GM18526 (cell line): ENCODE data around the gene ACAD11.

Experiments
- POLR2A ChIP-seq: IDR thresholded peaks from 3 replicates; pipeline ENCODE4 v1.6.1; 2011; ENCODE audit not compliant: insufficient read length; ENCODE audit errors: extremely low read depth

Gene ACAD11

DNA sequence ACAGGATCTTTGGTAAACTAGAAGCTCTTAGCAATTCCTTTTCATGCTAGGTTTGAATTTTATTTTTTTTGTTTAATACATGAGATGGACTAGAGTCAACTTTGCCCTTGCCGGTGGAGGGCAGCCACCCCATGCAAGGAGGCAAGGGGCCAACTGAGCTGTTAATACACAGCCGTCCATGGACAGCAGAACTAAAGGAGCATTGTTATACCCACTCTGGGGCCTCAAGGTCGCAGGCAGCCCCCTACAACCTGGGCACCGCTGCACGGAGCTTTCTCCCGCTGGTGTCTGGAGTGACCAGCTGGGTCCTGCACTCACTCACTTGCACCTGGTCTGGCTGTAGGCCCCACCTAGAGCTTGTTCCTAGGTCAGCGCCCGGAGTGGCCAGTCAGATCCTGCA is 110.4 kb downstream of the ACAD11 start:
- TF ChIP-seq POLR2A, result no peak

DNA sequence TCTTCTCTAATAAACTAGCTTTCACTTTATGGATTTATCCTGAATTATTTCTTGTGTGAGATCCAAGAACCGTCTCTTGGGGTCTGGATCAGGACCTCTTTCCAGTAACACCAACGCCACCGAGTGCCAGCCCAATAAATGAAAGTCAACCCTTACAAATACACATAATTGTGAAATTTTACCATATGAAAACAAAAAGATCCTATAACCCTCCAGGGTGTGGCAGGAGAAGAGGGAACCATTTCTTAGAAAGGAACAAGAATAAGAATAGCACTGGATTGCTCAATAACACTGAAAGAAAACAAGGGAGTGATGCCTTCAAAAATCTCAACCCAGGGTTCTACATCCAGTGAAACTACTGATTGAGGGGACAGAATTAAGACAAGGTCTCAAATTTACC is 114.1 kb downstream of the ACAD11 start:
- no peak for TF ChIP-seq POLR2A

DNA sequence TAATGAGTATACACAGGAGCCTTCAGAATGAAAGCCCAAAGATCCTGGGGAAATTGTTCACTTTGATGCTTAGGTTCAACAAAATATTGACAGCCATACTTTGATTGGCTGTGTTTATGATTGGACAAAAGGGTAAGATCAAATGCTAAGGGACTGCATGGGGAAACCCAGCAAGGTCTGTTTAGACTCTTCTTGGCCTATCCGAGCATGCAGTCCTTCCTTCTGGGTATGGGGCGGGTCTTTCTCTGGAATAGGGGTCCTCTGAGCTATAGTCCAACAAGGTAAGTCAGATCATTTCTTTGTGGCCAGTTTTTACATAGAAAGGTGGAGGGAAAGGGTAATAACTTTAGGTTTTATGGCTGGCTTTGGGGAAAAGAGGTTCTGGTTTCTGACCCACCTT is 115.5 kb downstream of the ACAD11 start:
- TF ChIP-seq POLR2A, result no peak

DNA sequence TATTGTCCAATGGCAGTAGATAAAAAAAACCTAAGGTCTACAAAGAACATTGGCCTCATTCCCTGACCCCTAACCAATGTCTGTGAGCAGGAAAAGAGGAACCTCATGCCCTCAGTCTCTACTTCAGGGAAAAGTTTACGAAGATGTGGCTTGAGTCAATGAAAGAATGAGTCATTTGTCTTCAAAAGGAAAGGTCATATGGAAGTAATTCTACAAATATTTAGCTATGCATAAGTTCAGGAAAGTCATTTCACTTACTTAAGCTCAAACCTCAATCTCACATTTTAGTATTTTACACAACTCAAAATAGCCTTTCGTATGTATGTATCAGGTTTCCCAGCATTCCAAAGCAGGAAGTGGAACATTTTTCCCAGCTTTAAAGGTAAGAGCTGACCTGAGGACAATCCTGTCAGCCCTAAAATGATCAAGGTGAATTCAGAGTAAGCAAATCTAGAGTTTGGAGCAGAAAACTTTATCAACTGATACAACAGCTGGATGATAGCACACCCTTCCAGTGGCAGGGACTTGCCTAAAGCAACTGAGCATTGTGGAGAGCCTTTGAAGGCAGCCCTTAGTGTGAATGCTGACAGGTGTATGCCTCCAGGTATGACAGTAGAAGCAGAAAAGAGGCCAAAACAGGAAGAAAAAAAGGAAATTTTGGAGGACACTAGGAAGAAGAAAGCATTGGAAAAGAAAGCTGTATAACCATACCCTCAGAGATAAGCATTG is 116.4 kb downstream of the ACAD11 start:
- no peak for TF ChIP-seq POLR2A

DNA sequence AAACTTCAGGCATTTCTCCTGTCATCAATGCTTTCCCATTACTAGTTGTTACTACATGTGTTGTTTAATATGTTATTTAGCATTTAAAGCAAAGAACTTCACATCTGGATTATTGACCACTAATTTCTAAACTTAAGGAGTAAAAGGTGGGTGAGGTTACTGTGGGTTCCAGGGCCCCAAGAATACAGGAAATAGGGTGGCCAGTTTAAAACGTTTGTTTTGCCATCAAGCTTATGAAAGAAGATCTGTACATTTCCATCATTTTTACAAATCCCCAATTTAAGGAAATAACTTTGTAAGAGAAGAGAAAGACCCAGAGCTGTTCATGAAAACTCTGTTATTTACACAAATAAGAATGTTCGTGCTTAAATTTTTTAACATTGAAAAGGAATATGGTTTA is 117.0 kb downstream of the ACAD11 start:
- TF ChIP-seq POLR2A, result no peak

DNA sequence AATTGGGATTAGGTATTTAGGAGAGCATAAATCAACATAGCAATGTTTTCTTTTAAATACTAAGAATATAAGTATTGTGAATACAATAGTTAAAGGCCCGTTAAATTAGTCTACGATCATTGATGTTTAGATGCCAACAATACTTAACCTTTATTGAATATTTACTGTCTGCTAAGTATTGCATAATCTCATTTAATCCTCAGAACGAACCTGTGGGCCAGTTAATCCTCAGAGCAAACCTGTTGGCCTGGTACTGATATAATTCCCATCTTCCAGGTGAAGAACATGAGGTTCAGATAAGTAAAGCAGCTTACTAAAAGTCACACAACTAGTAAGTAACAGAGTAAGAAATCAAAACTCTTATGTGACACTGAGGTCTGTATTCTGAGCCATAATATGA is 119.9 kb downstream of the ACAD11 start:
- no peak for TF ChIP-seq POLR2A

DNA sequence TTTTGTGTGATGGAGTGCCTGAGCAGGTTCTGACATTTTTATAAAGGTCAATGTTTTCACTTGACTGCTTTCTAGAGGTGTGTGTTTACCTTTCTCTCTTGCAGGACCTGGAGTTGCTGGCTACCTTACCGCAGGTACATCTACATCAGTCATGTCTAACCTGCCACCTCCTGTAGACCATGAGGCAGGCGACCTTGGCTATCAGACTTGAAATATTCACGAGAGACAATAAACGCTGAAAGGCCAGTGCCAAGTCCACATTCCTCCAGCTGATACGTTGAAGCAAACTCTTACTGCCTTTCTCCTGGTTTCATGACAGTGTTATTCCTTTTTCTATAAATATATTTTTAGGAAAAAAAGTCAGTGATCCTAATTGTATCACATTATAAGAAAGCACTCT is 121.5 kb downstream of the ACAD11 start:
- TF ChIP-seq POLR2A, result no peak

DNA sequence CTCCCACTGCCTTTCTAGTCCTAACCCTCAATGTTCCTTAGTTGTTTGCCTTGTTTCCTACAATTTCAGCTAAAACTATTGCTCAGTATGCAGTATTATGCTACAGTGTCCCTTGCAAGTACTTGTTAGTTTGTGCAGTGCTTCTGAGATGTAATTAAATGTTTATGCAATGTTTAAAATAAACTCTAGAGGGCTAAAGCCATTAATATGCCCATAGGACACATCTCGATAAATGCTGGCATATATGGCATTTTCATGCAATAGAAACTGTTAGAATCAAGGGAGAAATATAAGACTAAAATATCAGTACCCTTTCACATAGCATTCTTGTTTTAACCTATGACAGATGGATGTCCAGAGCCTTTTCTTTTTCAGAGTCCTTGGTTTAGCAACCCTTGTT is 122.3 kb downstream of the ACAD11 start:
- no peak for TF ChIP-seq POLR2A

DNA sequence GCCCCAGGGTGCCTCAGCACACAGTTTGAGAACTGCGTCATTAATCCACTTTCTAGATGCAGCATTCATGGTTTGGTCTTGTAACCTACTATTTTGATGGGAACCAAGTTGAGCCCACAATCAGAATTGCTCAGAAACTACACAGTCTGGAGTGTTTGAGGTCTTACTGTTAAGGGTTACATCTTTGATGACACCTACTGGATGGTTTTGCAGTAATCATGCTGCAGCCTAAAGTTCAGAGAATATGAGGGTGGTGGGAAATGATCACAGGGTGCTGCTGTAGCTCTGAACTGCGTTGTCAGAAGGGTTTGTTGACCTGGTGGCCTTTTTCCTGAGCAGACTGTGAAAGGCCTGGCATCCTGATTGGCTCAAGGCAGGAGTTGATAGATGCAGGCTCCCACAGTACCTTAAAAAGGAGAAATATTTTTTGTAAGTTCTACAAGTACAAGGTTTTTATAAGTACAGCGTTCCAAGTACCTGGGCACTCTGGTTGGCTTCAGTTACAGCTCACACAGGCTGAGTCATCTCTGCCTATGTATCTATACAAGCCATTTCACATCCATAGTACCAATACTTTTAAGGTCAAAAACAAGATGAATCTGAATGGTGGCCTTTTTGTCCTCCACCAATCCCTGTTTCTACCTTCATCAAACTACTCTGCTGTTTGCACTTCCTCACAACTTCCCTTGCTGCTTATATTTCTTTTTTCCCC is 123.0 kb downstream of the ACAD11 start:
- no peak for TF ChIP-seq POLR2A

DNA sequence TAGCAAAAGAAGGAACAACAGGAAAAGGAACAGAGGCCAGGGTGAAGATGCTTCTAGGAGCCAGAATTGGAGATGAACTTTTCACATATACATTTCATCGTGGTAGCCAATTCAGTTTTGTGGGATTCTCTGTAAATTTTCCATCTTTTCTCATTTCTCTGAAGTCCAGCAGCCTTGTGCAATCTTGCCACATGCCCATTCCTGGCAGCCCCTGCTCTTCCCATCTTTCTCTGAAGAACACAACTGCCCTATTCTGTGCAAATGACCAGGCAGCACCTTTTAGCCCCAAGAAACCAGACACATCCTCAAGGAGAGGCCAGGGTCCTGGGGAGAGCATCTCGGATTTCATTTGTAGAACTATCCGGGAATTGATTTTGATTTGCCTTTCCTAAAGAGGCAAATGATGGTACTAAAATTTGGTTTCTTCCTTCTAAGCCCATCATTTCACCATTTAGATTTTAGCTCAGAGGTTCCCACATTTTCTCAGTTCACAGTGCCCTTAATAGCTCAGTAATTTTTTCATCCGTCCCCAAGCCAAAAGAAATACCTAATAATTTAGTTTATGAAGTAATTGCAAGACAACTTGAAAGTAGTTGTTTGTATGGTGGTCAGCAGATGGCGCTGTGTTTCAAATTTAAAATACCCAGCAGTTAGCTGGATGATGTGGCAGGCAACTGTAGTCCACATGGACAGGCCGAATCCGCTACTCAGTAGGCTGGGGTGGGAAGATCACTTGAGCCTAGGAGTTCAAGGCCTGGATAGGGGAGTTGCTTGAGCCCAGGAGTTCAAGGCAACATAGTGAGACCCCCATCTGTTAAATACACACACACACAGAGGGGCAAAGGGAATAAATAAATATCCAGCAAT is 123.8 kb downstream of the ACAD11 start:
- no peak for TF ChIP-seq POLR2A

DNA sequence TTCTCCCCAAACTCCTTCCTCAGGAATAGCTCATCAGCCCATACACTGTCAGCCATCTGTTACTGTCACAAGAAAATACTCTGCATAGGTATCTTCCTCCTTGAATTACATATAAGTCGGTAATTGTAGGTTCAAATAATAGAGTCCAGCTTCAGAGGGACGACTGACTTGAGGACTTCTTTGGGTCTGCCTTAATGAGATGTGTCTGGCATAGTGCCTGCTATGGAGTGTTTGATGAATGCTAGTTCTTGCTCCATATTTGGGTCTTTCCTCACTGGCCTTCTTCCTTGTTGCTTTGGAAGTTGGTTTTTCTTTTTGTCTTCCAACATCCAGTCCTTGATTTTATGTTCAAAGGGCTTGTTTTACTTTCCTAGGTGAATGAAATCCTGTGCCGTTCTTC is 129.0 kb downstream of the ACAD11 start:
- no peak for TF ChIP-seq POLR2A

DNA sequence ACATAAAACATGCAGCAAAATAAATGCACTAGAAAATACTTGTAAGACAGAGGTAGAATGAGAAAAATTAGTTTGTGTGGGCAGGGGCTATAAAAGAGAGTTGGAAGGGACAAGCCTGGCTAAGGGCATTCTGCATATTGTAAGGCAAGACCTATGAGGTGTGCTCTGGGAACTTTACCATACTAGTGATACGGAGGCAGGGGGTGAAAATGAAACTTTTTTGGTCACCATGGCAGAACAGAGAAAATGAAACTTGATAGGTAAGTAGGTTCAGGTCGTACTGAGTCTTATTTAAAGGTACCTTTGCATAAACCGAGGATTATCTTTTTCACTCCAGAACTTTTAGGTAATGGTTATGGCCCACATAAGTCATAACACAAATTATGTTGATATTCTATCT is 137.3 kb downstream of the ACAD11 start:
- no peak for TF ChIP-seq POLR2A

DNA sequence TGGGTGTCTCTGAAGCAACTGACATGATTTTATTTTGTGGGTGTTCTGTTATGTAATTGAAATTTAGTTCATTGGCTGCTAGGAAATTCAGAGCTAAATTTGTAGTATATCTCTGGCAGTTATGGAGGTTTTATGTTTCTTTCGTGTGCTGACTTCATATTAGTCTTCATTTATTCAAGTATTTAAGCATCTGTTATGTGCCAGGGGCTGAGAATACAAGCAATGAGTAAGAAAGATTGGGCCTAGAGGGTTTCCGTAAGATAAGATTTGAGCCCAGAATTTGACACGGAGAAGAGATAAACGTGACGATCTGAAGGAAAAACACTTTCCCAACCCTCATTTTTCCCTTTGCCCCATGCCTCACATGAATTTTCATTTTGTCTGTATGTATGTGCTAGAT is 137.7 kb downstream of the ACAD11 start:
- no peak for TF ChIP-seq POLR2A

DNA sequence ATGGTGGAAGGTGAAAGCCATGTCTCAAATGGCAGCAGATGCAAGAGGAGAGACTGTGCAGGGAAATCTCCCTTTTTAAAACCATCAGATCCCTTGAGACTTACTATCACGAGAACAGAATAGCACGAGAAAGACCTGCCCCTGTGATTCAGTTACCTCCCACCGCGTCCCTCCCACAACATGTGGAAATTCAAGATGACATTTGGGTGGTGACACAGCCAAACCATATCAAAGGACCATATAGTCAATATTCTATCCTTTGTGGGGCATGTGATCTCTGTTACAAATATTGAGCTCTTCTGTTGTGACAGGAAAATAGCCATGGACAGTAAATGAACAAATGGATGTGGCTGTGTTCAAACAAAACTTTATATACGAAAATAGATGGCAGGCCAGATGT is 139.7 kb downstream of the ACAD11 start:
- TF ChIP-seq POLR2A, result no peak

DNA sequence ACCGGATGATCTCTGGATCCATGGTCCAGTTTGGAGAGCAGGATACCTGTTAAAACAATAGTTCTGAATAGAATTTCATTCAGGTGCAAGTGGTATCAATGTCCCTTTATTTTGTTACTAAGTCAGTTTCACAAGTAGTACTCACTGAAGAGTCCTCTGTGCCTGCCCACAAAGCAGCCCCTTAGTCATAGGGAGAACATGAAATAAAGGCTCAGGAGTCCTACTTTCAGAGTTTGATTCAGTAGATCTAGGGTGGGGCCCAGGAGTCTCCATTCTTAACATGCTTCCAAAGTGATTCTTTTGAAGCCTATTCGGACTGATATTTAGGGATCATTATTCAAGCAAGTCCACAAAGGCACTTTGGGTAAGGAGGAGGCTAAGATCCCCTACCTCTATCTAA is 142.3 kb downstream of the ACAD11 start:
- no peak for TF ChIP-seq POLR2A

DNA sequence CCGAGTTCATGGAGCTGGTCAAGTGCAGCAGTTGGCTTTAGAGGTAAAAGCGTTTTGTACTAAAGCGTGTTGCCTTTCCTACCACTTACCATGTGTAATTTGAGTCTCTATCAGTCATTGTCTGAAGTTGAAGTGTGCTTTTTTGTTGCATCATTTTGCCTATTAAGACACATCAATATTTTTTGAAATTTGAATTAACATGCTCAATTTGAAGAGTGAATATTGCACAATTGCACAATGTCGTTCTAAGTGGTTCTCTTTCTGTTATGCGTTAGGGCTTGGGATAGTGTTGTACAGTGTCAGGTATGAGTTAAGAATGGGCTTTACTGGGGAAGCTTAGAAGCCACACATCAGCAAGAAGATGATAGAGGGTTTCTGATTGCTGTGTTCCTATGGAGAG is 146.6 kb downstream of the ACAD11 start:
- no peak for TF ChIP-seq POLR2A
